Measurements from ENCODE around the gene SERPINA1. TPM values are rescaled to one million over a fixed set of nuclear protein-coding genes. Genes with fewer than 3 reads are reported as not detected.
"Not testable (repeated sequence)": the region's sequence is repeated elsewhere in the genome, so short reads cannot be mapped to it uniquely, and the experiment has no call there.

The SERPINA1 gene
- total and polyA plus RNA-seq, 10 of the 15 experiments (the other 5 are each of a cell fraction or from before 2014, with no cell fraction given) = 0.16 to 6.6 (median 0.53) TPM

DNA sequence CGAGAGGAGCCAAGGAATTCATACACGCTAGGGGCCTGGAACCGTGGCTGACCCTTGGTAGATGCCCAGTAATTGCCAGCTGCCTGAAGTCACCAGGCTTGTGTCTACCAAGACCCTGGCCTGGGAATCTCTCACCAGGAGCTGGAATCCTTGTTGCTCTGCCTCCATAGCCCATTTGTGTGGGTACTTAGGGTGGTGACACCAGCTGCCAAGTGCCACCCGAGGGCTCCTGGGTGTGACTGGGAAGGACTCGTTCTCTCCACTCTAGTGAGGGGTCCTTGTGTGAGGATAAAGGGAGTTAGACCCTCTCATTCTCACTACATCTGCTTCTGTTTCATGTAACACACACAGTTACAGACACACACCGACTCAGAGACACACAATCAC is 17.9 kb downstream of the SERPINA1 start:
- DNase-seq (ENCODE audit: low read depth, low spot score) = no peak

DNA sequence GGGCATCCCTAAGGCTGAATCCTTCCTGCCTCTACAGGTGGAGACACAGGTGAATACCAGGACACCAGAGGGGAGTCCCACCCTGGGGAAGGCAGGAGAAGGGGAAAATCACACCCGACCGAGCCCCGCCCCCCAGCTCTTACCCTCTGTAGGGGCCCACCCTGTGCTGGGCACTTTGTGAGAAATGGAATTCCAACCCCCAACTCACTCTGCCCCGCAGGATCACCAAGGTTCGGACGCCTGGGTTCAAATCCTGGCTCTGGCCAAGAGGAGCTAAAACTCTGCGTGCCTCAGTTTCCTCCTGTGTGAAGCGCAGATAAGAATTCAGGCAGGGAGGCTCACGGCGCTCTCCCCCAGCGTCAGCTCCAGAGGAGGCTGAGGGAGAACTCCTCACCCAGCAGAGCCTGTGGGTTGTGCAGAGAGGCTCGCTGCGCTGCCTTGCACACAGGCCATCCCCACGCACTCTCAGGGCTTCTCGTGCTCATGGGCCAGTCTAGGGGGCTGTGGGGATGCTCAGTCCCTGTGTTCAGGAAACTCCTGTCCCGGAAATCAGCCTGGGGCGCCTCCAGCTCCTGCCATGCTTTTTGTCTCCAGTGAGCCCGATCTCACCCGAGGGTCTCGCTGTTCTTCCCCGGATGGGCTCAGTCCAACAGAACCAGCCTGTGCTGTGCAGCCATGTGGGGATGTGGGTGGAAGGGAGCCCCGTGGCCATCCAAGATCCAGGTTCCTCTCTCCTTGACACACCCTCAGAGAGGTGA is 18.5 kb downstream of the SERPINA1 start:
- H3K27ac ChIP-seq (ENCODE audit: control insufficient read depth, insufficient read depth); H3K27me3 ChIP-seq (replicated peaks in 1 of 2; ENCODE audit: control insufficient read depth in 2 of 2, insufficient read depth in 2 of 2, low read length in 1 of 2); DNase-seq (ENCODE audit: low read depth, low spot score); CTCF ChIA-PET; H3K4me3 ChIP-seq; H3K36me3 ChIP-seq (ENCODE audit: control insufficient read depth in 2 of 2, insufficient read depth in 2 of 2, low read length in 1 of 2); intact Hi-C loops (cut with micrococcal nuclease; ENCODE audit: unreplicated experiment); BruUV-seq (replicated peaks); H3K4me2 ChIP-seq (ENCODE audit: control insufficient read depth, insufficient read depth); H2AFZ ChIP-seq (ENCODE audit: control insufficient read depth, low read depth, low read length); RAD21 ChIA-PET (ENCODE audit: unreplicated experiment); H3K79me2 ChIP-seq (ENCODE audit: control insufficient read depth, insufficient read depth, low read length); H3K9ac ChIP-seq (ENCODE audit: control insufficient read depth, insufficient read depth, low read length); SMC1A ChIA-PET (ENCODE audit: uncharacterized antibody, unreplicated experiment); H3K4me1 ChIP-seq (ENCODE audit: control insufficient read depth, insufficient read depth, low read length); ATAC-seq; FAIRE-seq; H3K9me3 ChIP-seq (replicated peaks; ENCODE audit: control insufficient read depth, insufficient read depth, low read length); H4K20me1 ChIP-seq (ENCODE audit: control insufficient read depth, insufficient read depth); POLR2A ChIA-PET; in situ Hi-C loops (cut with MboI): not testable (repeated sequence)
- 59% methylated on average over 17 of the region's 22 CpGs for WGBS (ENCODE audit: insufficient coverage, insufficient replicate concordance, low lambda C conversion rate, missing lambda C conversion rate)

More for the DNA sequence above, 17.9 kb downstream of the SERPINA1 start:
- BruUV-seq (replicated peaks) = no TSS peak
- H3K4me2 ChIP-seq (ENCODE audit: control insufficient read depth, insufficient read depth) = no peak overlapping the region
- H2AFZ ChIP-seq (ENCODE audit: control insufficient read depth, low read depth, low read length) = no peak overlapping the region
- H3K27ac ChIP-seq (ENCODE audit: control insufficient read depth, insufficient read depth) = no peak overlapping the region
- ATAC-seq = no peak
- no peak overlapping the region for H3K9ac ChIP-seq (ENCODE audit: control insufficient read depth, insufficient read depth, low read length)
- TF ChIP-seq IKZF2 (IDR thresholded peaks at IDR 0.05) (no peak), NFYA (IDR thresholded peaks at IDR 0.05; ENCODE audit: borderline replicate concordance, low read depth, low read length) (no peak), ZNF622 (IDR thresholded peaks at IDR 0.05) (no peak), IKZF1 (conservative IDR thresholded peaks at IDR 0.05) (no peak), ZNF274 (IDR thresholded peaks at IDR 0.05; ENCODE audit: insufficient read depth, insufficient read length) (no peak), ZNF384 (IDR thresholded peaks at IDR 0.05; ENCODE audit: borderline replicate concordance, low read depth, low read length) (no peak), LARP7 (IDR thresholded peaks at IDR 0.05) (no peak), EZH2 (IDR thresholded peaks at IDR 0.05; ENCODE audit: borderline replicate concordance, control insufficient read depth, low read depth, low read length) (no peak), BACH1 (IDR thresholded peaks at IDR 0.05; ENCODE audit: borderline replicate concordance) (no peak)
- TF ChIP-seq, protein P1, sequence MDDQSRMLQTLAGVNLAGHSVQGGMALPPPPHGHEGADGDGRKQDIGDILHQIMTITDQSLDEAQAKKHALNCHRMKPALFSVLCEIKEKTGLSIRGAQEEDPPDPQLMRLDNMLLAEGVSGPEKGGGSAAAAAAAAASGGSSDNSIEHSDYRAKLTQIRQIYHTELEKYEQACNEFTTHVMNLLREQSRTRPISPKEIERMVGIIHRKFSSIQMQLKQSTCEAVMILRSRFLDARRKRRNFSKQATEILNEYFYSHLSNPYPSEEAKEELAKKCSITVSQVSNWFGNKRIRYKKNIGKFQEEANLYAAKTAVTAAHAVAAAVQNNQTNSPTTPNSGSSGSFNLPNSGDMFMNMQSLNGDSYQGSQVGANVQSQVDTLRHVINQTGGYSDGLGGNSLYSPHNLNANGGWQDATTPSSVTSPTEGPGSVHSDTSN (IDR thresholded peaks at IDR 0.05; ENCODE audit: insufficient replicate concordance, low read depth, low read length) = no peak
- no peaks in the 10 kb centered on the region for H3K79me2 ChIP-seq (ENCODE audit: control insufficient read depth, insufficient read depth, low read length)
- WGBS (ENCODE audit: insufficient coverage, insufficient replicate concordance, low lambda C conversion rate, missing lambda C conversion rate) = 41% methylated on average over 5 of the region's 6 CpGs
- H4K20me1 ChIP-seq (ENCODE audit: control insufficient read depth, insufficient read depth) = no peaks in the 10 kb centered on the region
- in situ Hi-C loops (cut with MboI) (no loop called here), intact Hi-C loops (cut with micrococcal nuclease; ENCODE audit: unreplicated experiment) (no loop called here)
- H3K4me3 ChIP-seq = no peak overlapping the region
- no peaks in the 10 kb centered on the region for H3K4me1 ChIP-seq (ENCODE audit: control insufficient read depth, insufficient read depth, low read length)
- POLR2A ChIA-PET = no interaction called here
- no peak for FAIRE-seq
- H3K36me3 ChIP-seq (ENCODE audit: control insufficient read depth in 2 of 2, insufficient read depth in 2 of 2, low read length in 1 of 2) = no peaks in the 10 kb centered on the region
- CTCF ChIA-PET = no interaction called here
- RAD21 ChIA-PET (ENCODE audit: unreplicated experiment) = no interaction called here
- SMC1A ChIA-PET (ENCODE audit: uncharacterized antibody, unreplicated experiment) = no interaction called here
- no peaks in the 10 kb centered on the region; a peak in 2 of 4 replicates for H3K27me3 ChIP-seq (replicated peaks in 1 of 2; ENCODE audit: control insufficient read depth in 2 of 2, insufficient read depth in 2 of 2, low read length in 1 of 2)
- H3K9me3 ChIP-seq (replicated peaks; ENCODE audit: control insufficient read depth, insufficient read depth, low read length) = no peaks in the 10 kb centered on the region
